PC-9 (cell line): ENCODE measurements around the gene PFKFB4. TPM values are rescaled to one million over a fixed set of nuclear protein-coding genes. Genes with fewer than 3 reads are reported as not detected.

ENCODE experiments used
- BruUV-seq: library from RNA; stranded (reverse); fragments of 400-500 nt; replicated peaks from 2 replicates; lab custom pipeline; 2021; lab: Mats Ljungman, UMichigan
- CTCF ChIA-PET: fragments of 300-600 bp; sonication (Branson Sonifier 250); formaldehyde crosslinking; loops from one replicate; lab custom pipeline; 2022; ENCODE audit warnings: antibody characterized with exemption; lab: Charles Lee
- POLR2A ChIA-PET: fragments of 300-600 bp; sonication (Branson Sonifier 250); formaldehyde crosslinking; loops from one replicate; lab custom pipeline; 2022; ENCODE audit warnings: antibody characterized with exemption; ENCODE audit not compliant: unreplicated experiment; lab: Charles Lee
- DNase-seq, 2 experiments: peaks; one replicate each; pipeline versions ENCODE4 v3.0.0 to v3.0.0-alpha.2; 2015 to 2022; ENCODE audit warnings: mixed read lengths in 1 of 2
- H2AFZ ChIP-seq: fragments of 200-600 bp; sonication (generic); 2 replicates; pipeline ENCODE4 v1.8.1; 2017; ENCODE audit warnings: antibody characterized with exemption
- H3F3A ChIP-seq: fragments of 200-600 bp; sonication (generic); 2 replicates; pipeline ENCODE4 v1.8.1; 2017; ENCODE audit warnings: antibody characterized with exemption, mild to moderate bottlenecking, low read depth; ENCODE audit not compliant: insufficient read depth
- H3K27ac ChIP-seq: fragments of 200-600 bp; sonication (generic); 2 replicates; pipeline ENCODE4 v1.6.1; 2016; ENCODE audit warnings: mixed run types
- H3K27me3 ChIP-seq: fragments of 200-600 bp; sonication (generic); 2 replicates; pipeline ENCODE4 v1.6.1; 2016; ENCODE audit warnings: low read depth, mixed run types; ENCODE audit not compliant: insufficient read depth
- H3K36me3 ChIP-seq: fragments of 200-600 bp; sonication (generic); 2 replicates; pipeline ENCODE4 v1.6.1; 2016; ENCODE audit warnings: low read depth, mixed run types
- H3K4me1 ChIP-seq: fragments of 200-600 bp; sonication (generic); replicated peaks from 2 replicates; pipeline ENCODE4 v1.6.1; 2016; ENCODE audit warnings: mixed run types; ENCODE audit not compliant: insufficient read depth
- H3K4me2 ChIP-seq: fragments of 200-600 bp; sonication (generic); 2 replicates; pipeline ENCODE4 v1.6.1; 2017; ENCODE audit warnings: mixed run types
- H3K4me3 ChIP-seq: fragments of 200-600 bp; sonication (generic); 2 replicates; pipeline ENCODE4 v1.6.1; 2016; ENCODE audit warnings: mixed run types
- H3K79me2 ChIP-seq: fragments of 200-600 bp; sonication (generic); 2 replicates; pipeline ENCODE4 v1.6.1; 2017; ENCODE audit warnings: low read depth, mixed run types
- H3K9me2 ChIP-seq: fragments of 200-600 bp; sonication (generic); 2 replicates; pipeline ENCODE4 v1.8.1; 2017; ENCODE audit warnings: mild to moderate bottlenecking; ENCODE audit not compliant: insufficient read depth
- H3K9me3 ChIP-seq: fragments of 200-600 bp; sonication (generic); 2 replicates; pipeline ENCODE4 v1.8.1; 2016; ENCODE audit warnings: low read depth; ENCODE audit not compliant: insufficient read depth
- H4K20me1 ChIP-seq: fragments of 200-600 bp; sonication (generic); 2 replicates; pipeline ENCODE4 v1.8.1; 2017; ENCODE audit not compliant: insufficient read depth
- EZH2 ChIP-seq: fragments of 200-600 bp; sonication (generic); IDR thresholded peaks from 2 replicates; pipeline ENCODE4 v1.8.0; 2017; ENCODE audit warnings: antibody characterized with exemption, low read depth
- intact Hi-C: fragments of 100-400 bp; cut with micrococcal nuclease; formaldehyde crosslinking; loops from one replicate; pipeline ENCODE4 v1.10.0; 2022; ENCODE audit not compliant: unreplicated experiment
- total RNA-seq: library from RNA; stranded (reverse); gene quantifications from 2 replicates; pipeline ENCODE4 v1.2.3, GENCODE V29; 2021
- TF ChIP-seq, protein P1 (sequence below): fragments of 200-600 bp; sonication (generic); conservative IDR thresholded peaks from 2 replicates; pipeline ENCODE4 v1.6.1; 2017; ENCODE audit warnings: mixed run types, antibody characterized with exemption, mild to moderate bottlenecking, moderate library complexity

Gene PFKFB4
- total RNA-seq, 1 experiment from 2014 or later = 13.3 TPM

DNA sequence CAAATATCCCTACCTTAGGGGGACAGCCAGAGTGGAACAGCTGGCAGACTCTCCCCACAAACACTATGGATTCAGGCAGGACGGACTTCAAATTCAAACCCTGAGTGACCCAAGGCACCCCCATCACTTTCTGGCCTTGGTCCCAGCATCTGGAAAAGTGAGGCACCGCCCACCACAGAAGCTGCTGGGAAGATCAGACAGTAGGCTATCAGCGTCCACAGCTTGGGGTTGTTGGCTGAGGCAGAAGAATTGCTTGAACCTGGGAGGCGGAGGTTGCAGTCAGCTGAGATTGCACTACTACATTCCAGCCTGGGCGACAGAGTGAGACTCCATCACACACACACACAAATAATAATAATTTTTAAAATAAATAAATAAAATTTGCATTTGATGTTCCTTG is 8.5 kb downstream of the PFKFB4 start:
- ChIA-PET CTCF (no interaction called here), POLR2A (interaction anchor here (0.6 to 0.7 kb wide), 2 partner anchors 188 to 1674 kb away, joined by 3 to 4 read pairs; no protein-coding TSS in a partner anchor)
- DNase-seq = no peak
- H3F3A ChIP-seq = no peaks in the 10 kb centered on the region
- peaks cover 12% of the 10 kb centered on the region for H3K4me1 ChIP-seq
- no peak overlapping the region for H3K4me3 ChIP-seq
- no peaks in the 10 kb centered on the region for H3K79me2 ChIP-seq
- H4K20me1 ChIP-seq = no peaks in the 10 kb centered on the region
- intact Hi-C loops = loop anchor here (1.0 to 5.0 kb wide), 2 partner anchors 83 to 356 kb away; no protein-coding TSS in a partner anchor
- no peak overlapping the region for H3K4me2 ChIP-seq
- no peaks in the 10 kb centered on the region for H3K36me3 ChIP-seq
- no peaks in the 10 kb centered on the region for H3K27me3 ChIP-seq
- TF ChIP-seq, protein P1, sequence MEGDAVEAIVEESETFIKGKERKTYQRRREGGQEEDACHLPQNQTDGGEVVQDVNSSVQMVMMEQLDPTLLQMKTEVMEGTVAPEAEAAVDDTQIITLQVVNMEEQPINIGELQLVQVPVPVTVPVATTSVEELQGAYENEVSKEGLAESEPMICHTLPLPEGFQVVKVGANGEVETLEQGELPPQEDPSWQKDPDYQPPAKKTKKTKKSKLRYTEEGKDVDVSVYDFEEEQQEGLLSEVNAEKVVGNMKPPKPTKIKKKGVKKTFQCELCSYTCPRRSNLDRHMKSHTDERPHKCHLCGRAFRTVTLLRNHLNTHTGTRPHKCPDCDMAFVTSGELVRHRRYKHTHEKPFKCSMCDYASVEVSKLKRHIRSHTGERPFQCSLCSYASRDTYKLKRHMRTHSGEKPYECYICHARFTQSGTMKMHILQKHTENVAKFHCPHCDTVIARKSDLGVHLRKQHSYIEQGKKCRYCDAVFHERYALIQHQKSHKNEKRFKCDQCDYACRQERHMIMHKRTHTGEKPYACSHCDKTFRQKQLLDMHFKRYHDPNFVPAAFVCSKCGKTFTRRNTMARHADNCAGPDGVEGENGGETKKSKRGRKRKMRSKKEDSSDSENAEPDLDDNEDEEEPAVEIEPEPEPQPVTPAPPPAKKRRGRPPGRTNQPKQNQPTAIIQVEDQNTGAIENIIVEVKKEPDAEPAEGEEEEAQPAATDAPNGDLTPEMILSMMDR = no peak
- TF ChIP-seq EZH2 = no peak
- no peaks in the 10 kb centered on the region for H3K9me3 ChIP-seq
- no peaks in the 10 kb centered on the region for H3K9me2 ChIP-seq
- H3K27ac ChIP-seq = no peak overlapping the region
- no TSS peak for BruUV-seq
- H2AFZ ChIP-seq = no peak overlapping the region

DNA sequence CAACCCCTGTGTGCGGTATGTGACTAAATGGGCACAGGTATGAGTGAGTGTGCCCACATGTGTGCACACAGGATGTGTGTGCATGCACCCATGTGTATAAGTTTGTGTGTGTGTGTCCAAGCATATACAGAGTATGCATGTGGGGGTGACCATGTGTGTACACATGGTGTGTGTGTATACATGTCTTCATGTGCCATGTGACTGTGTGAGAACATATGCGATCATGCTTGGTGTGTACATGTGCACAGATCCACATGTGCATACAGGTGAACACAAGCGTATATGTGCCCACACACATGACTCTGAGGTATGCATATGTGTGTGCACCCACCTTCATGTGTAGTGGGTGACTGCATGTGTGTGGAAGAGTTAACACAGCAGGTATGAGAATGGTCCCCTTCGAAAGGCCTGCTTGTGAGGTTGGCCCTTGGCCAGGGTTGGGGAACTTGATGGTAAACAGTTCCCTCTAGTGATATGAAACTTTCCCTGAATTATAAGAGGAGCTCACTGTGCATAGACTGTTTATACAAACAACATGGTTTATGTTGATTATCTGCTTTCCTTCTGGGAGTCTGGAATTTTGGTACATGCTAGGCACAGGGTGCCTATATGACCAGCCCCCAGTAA is 10.3 kb downstream of the PFKFB4 start:
- H3F3A ChIP-seq = no peaks in the 10 kb centered on the region
- ChIA-PET POLR2A (no interaction called here), CTCF (interaction anchor here (0.6 kb wide), 1 partner anchor 145 kb away, joined by 4 read pairs; no protein-coding TSS in a partner anchor)
- intact Hi-C loops = loop anchor here (5.0 kb wide), 1 partner anchor 354 kb away; no protein-coding TSS in a partner anchor
- BruUV-seq = no TSS peak
- peaks cover 21% of the 10 kb centered on the region for H3K4me1 ChIP-seq
- DNase-seq = no peak
- TF ChIP-seq, protein P1 = no peak; the same call in 1 of the 2 replicates
- no peak for TF ChIP-seq EZH2
- H3K79me2 ChIP-seq = no peaks in the 10 kb centered on the region
- H4K20me1 ChIP-seq = no peaks in the 10 kb centered on the region
- H3K4me2 ChIP-seq = no peak overlapping the region
- H3K9me2 ChIP-seq = no peaks in the 10 kb centered on the region
- H2AFZ ChIP-seq = no peak overlapping the region
- no peaks in the 10 kb centered on the region for H3K9me3 ChIP-seq
- no peaks in the 10 kb centered on the region for H3K27me3 ChIP-seq
- no peaks in the 10 kb centered on the region for H3K36me3 ChIP-seq
- H3K4me3 ChIP-seq = no peak overlapping the region
- H3K27ac ChIP-seq = no peak overlapping the region

DNA sequence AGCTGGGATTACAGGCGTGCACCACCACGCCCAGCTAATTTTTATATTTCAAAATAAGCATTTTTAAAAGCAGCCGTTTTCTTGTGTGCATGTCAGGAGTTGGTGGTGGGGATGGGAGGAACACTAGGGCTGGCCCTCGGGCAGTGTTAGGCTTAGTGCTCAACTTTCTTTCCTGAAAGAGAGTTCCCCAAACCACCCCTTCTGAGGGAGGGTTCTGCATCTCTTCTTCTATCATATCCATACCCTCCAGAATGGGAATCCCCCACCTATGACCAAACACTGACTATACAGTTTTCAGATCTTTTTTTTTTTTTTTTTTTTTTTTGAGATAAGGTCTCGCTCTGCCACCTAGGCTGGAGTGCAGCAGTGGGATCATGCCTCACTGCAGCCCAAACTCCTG is 12.5 kb downstream of the PFKFB4 start:
- intact Hi-C loops = no loop called here

More for the DNA sequence above, 12.5 kb downstream of the PFKFB4 start:
- no peaks in the 10 kb centered on the region for H3K79me2 ChIP-seq
- H3K4me3 ChIP-seq = no peak overlapping the region
- no peaks in the 10 kb centered on the region for H3K9me3 ChIP-seq
- no peak for DNase-seq
- no peaks in the 10 kb centered on the region for H4K20me1 ChIP-seq
- BruUV-seq = no TSS peak
- TF ChIP-seq, protein P1 = no peak
- no peak for TF ChIP-seq EZH2
- peaks cover 21% of the 10 kb centered on the region for H3K4me1 ChIP-seq
- H3K9me2 ChIP-seq = no peaks in the 10 kb centered on the region
- H3K27ac ChIP-seq = no peak overlapping the region
- CTCF ChIA-PET = no interaction called here
- H3K4me2 ChIP-seq = no peak overlapping the region
- no peaks in the 10 kb centered on the region for H3F3A ChIP-seq
- H3K36me3 ChIP-seq = no peaks in the 10 kb centered on the region
- no peak overlapping the region for H2AFZ ChIP-seq
- no peaks in the 10 kb centered on the region for H3K27me3 ChIP-seq
- POLR2A ChIA-PET = no interaction called here
